HCT116 (cell line): ENCODE measurements around the gene GLT6D1. TPM values are rescaled to one million over a fixed set of nuclear protein-coding genes. Genes with fewer than 3 reads are reported as not detected.

ENCODE experiments used
- ATAC-seq: fragments of 200-7000 bp; cut with Tn5 transposase; 2 replicates; pipeline ENCODE4 v1.9.1; 2020; ENCODE audit warnings: mild to moderate bottlenecking, moderate library complexity
- BruUV-seq: library from RNA; stranded (reverse); fragments of 400-500 nt; replicated peaks from 2 replicates; lab custom pipeline; 2021; lab: Mats Ljungman, UMichigan
- CTCF ChIA-PET: fragments of 300-600 bp; sonication (Branson Sonifier 250); formaldehyde crosslinking; loops from one replicate; lab custom pipeline; 2021; ENCODE audit warnings: antibody characterized with exemption; lab: Charles Lee
- POLR2A ChIA-PET: fragments of 300-600, 350-600 bp; sonication (Branson Sonifier 250); formaldehyde crosslinking; loops from one replicate; lab custom pipeline; 2021; ENCODE audit warnings: antibody characterized with exemption; lab: Charles Lee
- RAD21 ChIA-PET, 2 experiments: fragments of 300-600 bp; sonication (Branson Sonifier 250); formaldehyde crosslinking; loops; one replicate each; lab custom pipeline; 2023; ENCODE audit warnings: low total read pairs in 2 of 2; ENCODE audit not compliant: uncharacterized antibody in 2 of 2, unreplicated experiment in 2 of 2, low non-redundant PET in 1 of 2; lab: Charles Lee
- DNase-seq: peaks from one replicate; pipeline ENCODE4 v3.0.0-alpha.2; 2010; ENCODE audit warnings: low read depth, low spot score
- H2AFZ ChIP-seq: fragments of 200-600 bp; shearing (Covaris generic), sonication (generic); 2 replicates; pipeline ENCODE4 v1.6.1; 2017; ENCODE audit warnings: low read depth, mixed run types, mixed read lengths, antibody characterized with exemption, low read length; ENCODE audit not compliant: poor library complexity, severe bottlenecking
- H3K27ac ChIP-seq: 2 replicates; pipeline ENCODE4 v1.5.1; 2012; ENCODE audit warnings: low read depth, low read length
- H3K27me3 ChIP-seq: fragments of 200-600 bp; sonication (generic); 2 replicates; pipeline ENCODE4 v1.6.1; 2016; ENCODE audit warnings: mixed run types, low read length, mixed read lengths; ENCODE audit not compliant: insufficient read depth
- H3K36me3 ChIP-seq, 2 experiments: fragments of 200-500 bp in 1 of 2; fragments of 200-600 bp in 1 of 2; sonication (Bioruptor generic) in 1 of 2; sonication (generic) in 1 of 2; 2 replicates each; pipeline versions ENCODE4 v1.5.1 to v1.6.1; 2014 to 2016; ENCODE audit warnings: low read length in 2 of 2, inconsistent platforms in 1 of 2, mixed read lengths in 1 of 2, mixed run types in 1 of 2; ENCODE audit not compliant: insufficient read depth in 2 of 2, control insufficient read depth in 1 of 2
- H3K4me1 ChIP-seq, 2 experiments: fragments of 200-600 bp in 1 of 2; sonication (generic) in 1 of 2; 2 replicates each; pipeline versions ENCODE4 v1.5.1 to v1.6.1; 2012 to 2017; ENCODE audit warnings: low read length in 2 of 2, inconsistent platforms in 1 of 2, mild to moderate bottlenecking in 1 of 2, mixed read lengths in 1 of 2, mixed run types in 1 of 2, moderate library complexity in 1 of 2; ENCODE audit not compliant: insufficient read depth in 2 of 2, control insufficient read depth in 1 of 2
- H3K4me2 ChIP-seq: fragments of 200-600 bp; sonication (generic); 2 replicates; pipeline ENCODE4 v1.6.1; 2017; ENCODE audit warnings: mixed run types, low read length, mixed read lengths
- H3K4me3 ChIP-seq, 2 experiments: fragments of 200-600 bp in 1 of 2; sonication (generic) in 1 of 2; replicated peaks in 1 of 2; 2 replicates each; pipeline ENCODE4 v1.5.1; 2011 to 2016; ENCODE audit warnings: low read length in 2 of 2, control low read depth in 1 of 2, low read depth in 1 of 2, mild to moderate bottlenecking in 1 of 2, mixed read lengths in 1 of 2, mixed run types in 1 of 2
- H3K79me2 ChIP-seq: fragments of 200-600 bp; sonication (generic); 2 replicates; pipeline ENCODE4 v1.6.1; 2017; ENCODE audit warnings: mild to moderate bottlenecking, mixed run types, low read length, moderate library complexity, mixed read lengths; ENCODE audit not compliant: insufficient read depth
- H3K9ac ChIP-seq: fragments of 200-600 bp; sonication (generic); 2 replicates; pipeline ENCODE4 v1.6.1; 2016; ENCODE audit warnings: low read length, mixed read lengths
- H3K9me2 ChIP-seq: fragments of 200-600 bp; sonication (generic), shearing (Covaris generic); 2 replicates; pipeline ENCODE4 v1.6.1; 2017; ENCODE audit warnings: mixed run types, mild to moderate bottlenecking, moderate library complexity; ENCODE audit not compliant: insufficient read depth
- H3K9me3 ChIP-seq, 2 experiments: fragments of 200-500 bp in 1 of 2; fragments of 200-600 bp in 1 of 2; sonication (Bioruptor generic) in 1 of 2; sonication (generic) in 1 of 2; 2 replicates each; pipeline ENCODE4 v1.6.1; 2014 to 2017; ENCODE audit warnings: low read length in 2 of 2, mixed read lengths in 2 of 2, inconsistent platforms in 1 of 2, low read depth in 1 of 2, mild to moderate bottlenecking in 1 of 2, mixed run types in 1 of 2, moderate library complexity in 1 of 2; ENCODE audit not compliant: control insufficient read depth in 1 of 2, insufficient read depth in 1 of 2
- H4K20me1 ChIP-seq: fragments of 200-600 bp; sonication (generic), shearing (Covaris generic); 2 replicates; pipeline ENCODE4 v1.6.1; 2017; ENCODE audit warnings: mixed run types, mild to moderate bottlenecking, moderate library complexity; ENCODE audit not compliant: insufficient read depth
- CEBPB ChIP-seq: IDR thresholded peaks from 2 replicates; pipeline ENCODE4 v1.6.1; 2012; ENCODE audit warnings: low read depth
- ZFX ChIP-seq: fragments of 450-650 bp; IDR thresholded peaks from 2 replicates; pipeline ENCODE4 v1.6.1; 2017
- intact Hi-C: fragments of 100-400 bp; cut with micrococcal nuclease; formaldehyde crosslinking; loops from 2 replicates; pipeline ENCODE4 v1.10.0; 2022
- total RNA-seq: library from RNA; stranded (reverse); gene quantifications from one replicate; pipeline ENCODE4 v1.2.1, GENCODE V29; 2021; ENCODE audit not compliant: unreplicated experiment

The GLT6D1 gene
- total RNA-seq, 1 experiment from 2014 or later: not detected

DNA sequence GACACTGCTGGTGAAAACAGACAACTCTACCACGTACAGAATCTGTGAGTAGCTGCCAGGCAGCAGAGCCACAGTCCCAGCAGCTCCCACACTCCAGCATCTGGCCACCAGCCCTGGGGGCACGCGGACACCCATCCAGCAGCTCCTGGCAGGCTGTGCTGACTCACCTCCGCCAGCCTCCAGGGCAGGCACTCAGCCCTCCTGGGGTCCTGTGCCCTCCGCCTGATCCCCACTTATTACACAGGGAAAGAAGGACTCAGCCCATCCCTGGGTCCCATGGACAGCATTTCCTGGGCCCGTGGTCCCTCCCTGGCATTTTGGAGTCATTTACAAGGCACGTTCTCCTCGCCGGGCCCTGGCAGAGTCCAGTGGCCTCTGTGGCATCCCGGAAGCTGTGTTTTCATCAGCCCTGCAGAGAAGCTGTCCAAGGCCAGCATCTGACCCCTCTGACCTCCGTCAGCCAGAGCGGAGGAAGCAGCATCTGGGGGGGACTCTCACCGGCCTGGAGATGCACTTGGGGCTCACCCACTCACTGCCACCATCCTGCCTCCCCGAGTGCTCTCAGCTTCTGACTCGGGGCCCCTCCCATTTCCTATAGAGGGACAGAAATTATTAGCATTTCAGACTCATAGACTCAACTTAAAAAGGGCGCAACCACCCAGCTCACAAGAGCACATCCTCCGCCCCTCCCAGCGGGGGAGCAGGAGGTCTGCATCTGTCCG, 56.2 kb downstream of the GLT6D1 start:
- no peak overlapping the region for H2AFZ ChIP-seq
- H3K79me2 ChIP-seq: no peaks in the 10 kb centered on the region
- H3K9ac ChIP-seq: no peak overlapping the region
- no peaks in the 10 kb centered on the region for H3K4me1 ChIP-seq
- ATAC-seq (no peak), DNase-seq (no peak)
- no peak overlapping the region for H3K4me3 ChIP-seq
- no peak for TF ChIP-seq ZFX
- RAD21 ChIA-PET: no interaction called here
- H4K20me1 ChIP-seq: no peaks in the 10 kb centered on the region
- no peak overlapping the region for H3K4me2 ChIP-seq
- intact Hi-C loops: no loop called here
- POLR2A ChIA-PET: no interaction called here
- CTCF ChIA-PET: no interaction called here
- peaks cover 6% of the 10 kb centered on the region; the same call in 1 of the 2 replicates for H3K27me3 ChIP-seq
- no peaks in the 10 kb centered on the region for H3K36me3 ChIP-seq
- BruUV-seq: no TSS peak
- H3K27ac ChIP-seq: no peak overlapping the region
- no peaks in the 10 kb centered on the region for H3K9me3 ChIP-seq
- no peaks in the 10 kb centered on the region for H3K9me2 ChIP-seq

- no peaks in the 10 kb centered on the region for H3K79me2 ChIP-seq
- no peak for ATAC-seq
- BruUV-seq: no TSS peak
Measured at GRCh38 chr9:135582541-135582940, 56.8 kb downstream of the GLT6D1 start.

More at GRCh38 chr9:135582541-135582940, 56.8 kb downstream of the GLT6D1 start:
- ChIA-PET RAD21 (no interaction called here), CTCF (no interaction called here), POLR2A (no interaction called here)
- H4K20me1 ChIP-seq: no peaks in the 10 kb centered on the region
- H3K4me3 ChIP-seq: no peak overlapping the region
- no peak for DNase-seq
- H3K9me2 ChIP-seq: no peaks in the 10 kb centered on the region
- H2AFZ ChIP-seq: no peak overlapping the region
- no peaks in the 10 kb centered on the region for H3K36me3 ChIP-seq
- no peak overlapping the region for H3K27ac ChIP-seq
- H3K4me1 ChIP-seq: no peaks in the 10 kb centered on the region
- intact Hi-C loops: no loop called here
- H3K9me3 ChIP-seq: no peaks in the 10 kb centered on the region
- no peak overlapping the region for H3K9ac ChIP-seq
- TF ChIP-seq CEBPB: no peak
- no peak for TF ChIP-seq ZFX
- H3K27me3 ChIP-seq: peaks cover 6% of the 10 kb centered on the region; the same call in 1 of the 2 replicates
- H3K4me2 ChIP-seq: no peak overlapping the region
